Smooth muscle cell (in vitro differentiated cells): Measurements from ENCODE around the gene ZNF8. TPM values are rescaled to one million over a fixed set of nuclear protein-coding genes. Genes with fewer than 3 reads are reported as not detected.

Experiments
- DNase-seq: peaks from one replicate; lab custom pipeline; 2025; ENCODE audit not compliant: unreplicated experiment; lab: John Stamatoyannopoulos, UW
- H2AFZ ChIP-seq: fragments of 200-600 bp; sonication (generic); 2 replicates; pipeline ENCODE4 v1.6.0; 2016; ENCODE audit warnings: antibody characterized with exemption, low read depth, mild to moderate bottlenecking
- H3F3A ChIP-seq: fragments of 200-600 bp; sonication (generic); 2 replicates; pipeline ENCODE4 v1.6.0; 2017; ENCODE audit warnings: antibody characterized with exemption, low read depth
- H3K27ac ChIP-seq: fragments of 200-600 bp; sonication (generic); 2 replicates; pipeline ENCODE4 v1.5.1; 2016; ENCODE audit warnings: low read depth, mild to moderate bottlenecking
- H3K27me3 ChIP-seq: fragments of 200-600 bp; sonication (generic); 2 replicates; pipeline ENCODE4 v1.6.1; 2016; ENCODE audit warnings: low read depth, mild to moderate bottlenecking
- H3K36me3 ChIP-seq: fragments of 200-600 bp; sonication (generic); 2 replicates; pipeline ENCODE4 v1.5.1; 2016; ENCODE audit warnings: low read depth
- H3K4me1 ChIP-seq: fragments of 200-600 bp; sonication (generic); 2 replicates; pipeline ENCODE4 v1.5.1; 2016; ENCODE audit warnings: low read depth
- H3K4me2 ChIP-seq: fragments of 200-600 bp; sonication (generic); 2 replicates; pipeline ENCODE4 v1.6.0; 2016; ENCODE audit warnings: mild to moderate bottlenecking
- H3K4me3 ChIP-seq: fragments of 200-600 bp; sonication (generic); 2 replicates; pipeline ENCODE4 v1.5.1; 2016; ENCODE audit warnings: mild to moderate bottlenecking
- H3K79me2 ChIP-seq: fragments of 200-600 bp; sonication (generic); 2 replicates; pipeline ENCODE4 v1.6.0; 2016; ENCODE audit warnings: low read depth, mild to moderate bottlenecking
- H3K9ac ChIP-seq: fragments of 200-600 bp; sonication (generic); 2 replicates; pipeline ENCODE4 v1.6.0; 2016; ENCODE audit warnings: low read depth
- H3K9me3 ChIP-seq: fragments of 200-600 bp; sonication (generic); replicated peaks from 2 replicates; pipeline ENCODE4 v1.5.1; 2016; ENCODE audit warnings: low read depth
- H4K20me1 ChIP-seq: fragments of 200-600 bp; sonication (generic); 2 replicates; pipeline ENCODE4 v1.6.0; 2016; ENCODE audit warnings: low read depth
- CTCF ChIP-seq: fragments of 200-600 bp; sonication (generic); IDR thresholded peaks from 2 replicates; pipeline ENCODE4 v1.5.1; 2017; ENCODE audit warnings: borderline replicate concordance, mild to moderate bottlenecking, antibody characterized with exemption; ENCODE audit not compliant: insufficient read depth, poor library complexity, severe bottlenecking
- WGBS: methylation state at CpG from one replicate; pipeline ENCODE4 v1.1.7; 2016; ENCODE audit warnings: low lambda C conversion rate; 5-methylcytosine and 5-hydroxymethylcytosine counted together
- polyA plus RNA-seq: library from polyadenylated mRNA; unstranded; fragments of >200 nt; fragmentation: Nextera tagmentation; extraction: Ambion mirVana; gene quantifications from 2 replicates; pipeline ENCODE4 v1.2.1, GENCODE V29; 2016
- total RNA-seq: library from RNA; depleted of rRNA; stranded (reverse); fragments of >200 nt; gene quantifications from 2 replicates; pipeline ENCODE4 v1.2.3, GENCODE V29; 2014

Gene ZNF8
- total and polyA plus RNA-seq, 2 experiments from 2014 or later = 1.1 to 7.8 TPM

- Histone ChIP-seq H3K9ac (peak within 1 kb of the TSS; percentile 89), H3K79me2 (peaks cover 53% of the 10 kb centered on the region), H3K36me3 (no peaks in the 10 kb centered on the region), H3K27me3 (no peaks in the 10 kb centered on the region), H3K4me1 (peaks cover 5% of the 10 kb centered on the region), H3K4me3 (peak within 1 kb of the TSS; percentile 83), H3K27ac (peak within 1 kb of the TSS; percentile 72), H3K9me3 (no peaks in the 10 kb centered on the region), H3K4me2 (peak within 1 kb of the TSS; percentile 92), H2AFZ (peak within 1 kb of the TSS; percentile 79), H3F3A (peaks cover 6% of the 10 kb centered on the region), H4K20me1 (peaks cover 21% of the 10 kb centered on the region)
- WGBS = 1% methylated on average over 61 of the region's 62 CpGs
- DNase-seq = peak; percentile 90
- TF ChIP-seq CTCF = no peak
Measured at GRCh38 chr19:58326914-58327726, 48.4 kb downstream of the ZNF8 start, which contains the start of gene ZSCAN22. ZSCAN22 (plus strand) TSS chr19:58326994; CDS start chr19:58334803, 7,809 bp downstream.

GRCh38 chr19:58328999-58329398, 50.2 kb downstream of the ZNF8 start:
- Histone ChIP-seq H3K9me3 (no peaks in the 10 kb centered on the region), H3K4me1 (peaks cover 5% of the 10 kb centered on the region), H3K27ac (no peak overlapping the region), H3K79me2 (peaks cover 47% of the 10 kb centered on the region), H4K20me1 (peaks cover 10% of the 10 kb centered on the region), H3K4me3 (no peak overlapping the region), H3K9ac (no peak overlapping the region), H3K4me2 (no peak overlapping the region), H3K27me3 (no peaks in the 10 kb centered on the region), H2AFZ (no peak overlapping the region), H3K36me3 (no peaks in the 10 kb centered on the region), H3F3A (peaks cover 10% of the 10 kb centered on the region)
- no peak for TF ChIP-seq CTCF
- WGBS = 30% methylated on average over 10 of the region's 10 CpGs
- DNase-seq = no peak

GRCh38 chr19:58330458-58330857, 51.7 kb downstream of the ZNF8 start:
- Histone ChIP-seq H4K20me1 (peaks cover 6% of the 10 kb centered on the region), H2AFZ (no peak overlapping the region), H3K36me3 (no peaks in the 10 kb centered on the region), H3K9ac (no peak overlapping the region), H3F3A (peaks cover 10% of the 10 kb centered on the region), H3K4me3 (no peak overlapping the region), H3K4me2 (peak overlapping the region; percentile 46), H3K79me2 (peaks cover 33% of the 10 kb centered on the region), H3K4me1 (peaks cover 5% of the 10 kb centered on the region), H3K9me3 (no peaks in the 10 kb centered on the region), H3K27ac (peak overlapping the region; percentile 62), H3K27me3 (no peaks in the 10 kb centered on the region)
- 72% methylated on average over 4 of the region's 4 CpGs for WGBS
- DNase-seq = no peak
- no peak for TF ChIP-seq CTCF

- peaks cover 10% of the 10 kb centered on the region for H3F3A ChIP-seq
- no peak overlapping the region for H3K27ac ChIP-seq
- DNase-seq = no peak
- H3K36me3 ChIP-seq = no peaks in the 10 kb centered on the region
- H2AFZ ChIP-seq = no peak overlapping the region
- H3K27me3 ChIP-seq = no peaks in the 10 kb centered on the region
- TF ChIP-seq CTCF = no peak
- no peak overlapping the region for H3K4me2 ChIP-seq
- H3K9me3 ChIP-seq = no peaks in the 10 kb centered on the region
- 96% methylated on average over 1 of the region's 1 CpG for WGBS
- no peak overlapping the region for H3K4me3 ChIP-seq
- H4K20me1 ChIP-seq = peaks cover 6% of the 10 kb centered on the region
- peaks cover 3% of the 10 kb centered on the region for H3K4me1 ChIP-seq
- H3K79me2 ChIP-seq = peaks cover 22% of the 10 kb centered on the region
- no peak overlapping the region for H3K9ac ChIP-seq
Measured at GRCh38 chr19:58332697-58333096, 53.9 kb downstream of the ZNF8 start.
